ENCODE measurements around the gene OCA2. TPM values are rescaled to one million over a fixed set of nuclear protein-coding genes. Genes with fewer than 3 reads are reported as not detected.
"Not testable (repeated sequence)": the region's sequence is repeated elsewhere in the genome, so short reads cannot be mapped to it uniquely, and the experiment has no call there.

OCA2 gene
- polyA plus RNA-seq, 6 donors from 2014 or later, result 0.09 to 0.23 TPM; not detected in 4

DNA sequence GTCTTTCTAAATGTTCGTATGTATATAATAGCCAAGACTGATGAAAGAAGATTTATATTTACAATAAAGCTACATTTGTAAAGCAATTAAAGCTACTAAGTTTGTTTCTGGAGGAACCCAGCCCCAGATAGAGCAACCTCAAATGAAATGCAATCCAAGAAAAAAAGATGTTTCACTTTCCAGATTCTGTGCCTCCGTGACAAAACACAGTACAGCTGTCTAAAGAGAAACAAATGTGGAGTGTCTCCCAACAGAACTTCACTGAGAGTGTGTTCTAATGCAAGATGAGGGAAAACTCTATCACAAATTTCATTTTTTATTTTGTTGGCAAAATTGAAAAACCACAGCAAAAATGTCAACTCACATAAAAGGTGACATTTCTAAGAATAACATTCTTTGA is 317.0 kb downstream of the OCA2 start:
- Mint-ChIP-seq H3K4me1 (no peaks in the 10 kb centered on the region), H3K4me3 (no peak overlapping the region), H3K27ac (no peak overlapping the region), H3K9me3 (peaks cover 0 to 10% (median 1%) of the 10 kb centered on the region in 7 donors), H3K36me3 (no peaks in the 10 kb centered on the region), H3K27me3 (no peaks in the 10 kb centered on the region)
- no peak for ATAC-seq (ENCODE audit: low read depth in 2 of 2)
- no peak for DNase-seq

GRCh38 chr15:27776501-27776900 is 322.6 kb downstream of the OCA2 start:
- Mint-ChIP-seq H3K36me3 (no peaks in the 10 kb centered on the region), H3K27ac (no peak overlapping the region), H3K4me1 (no peaks in the 10 kb centered on the region), H3K4me3 (no peak overlapping the region), H3K27me3 (no peaks in the 10 kb centered on the region), H3K9me3 (peaks cover 4 to 20% (median 7%) of the 10 kb centered on the region in 7 donors)
- no peak for ATAC-seq (ENCODE audit: low read depth in 2 of 2)
- DNase-seq, result no peak

- H3K4me3 Mint-ChIP-seq, result no peak overlapping the region
- ATAC-seq (ENCODE audit: low read depth in 2 of 2) (no peak), DNase-seq (no peak)
- peaks cover 0 to 4% (median 0%) of the 10 kb centered on the region in 3 donors for H3K4me1 Mint-ChIP-seq
- no peaks in the 10 kb centered on the region for H3K27me3 Mint-ChIP-seq
- H3K9me3 Mint-ChIP-seq, result peaks cover 4 to 18% (median 8%) of the 10 kb centered on the region in 7 donors
- no peaks in the 10 kb centered on the region for H3K36me3 Mint-ChIP-seq
- peak overlapping the region in 2 of 6 donors; percentile 44 to 56 for H3K27ac Mint-ChIP-seq
Measured at GRCh38 chr15:27774638-27775037, 324.5 kb downstream of the OCA2 start.

GRCh38 chr15:27774191-27774590 is 324.9 kb downstream of the OCA2 start:
- Mint-ChIP-seq H3K27me3 (no peaks in the 10 kb centered on the region), H3K27ac (peak overlapping the region in 1 of 6 donors; percentile 47), H3K9me3 (peaks cover 4 to 21% (median 8%) of the 10 kb centered on the region in 7 donors), H3K36me3 (no peaks in the 10 kb centered on the region), H3K4me1 (peaks cover 0 to 4% (median 0%) of the 10 kb centered on the region in 3 donors), H3K4me3 (no peak overlapping the region)
- DNase-seq (no peak), ATAC-seq (ENCODE audit: low read depth in 2 of 2) (no peak)

DNA sequence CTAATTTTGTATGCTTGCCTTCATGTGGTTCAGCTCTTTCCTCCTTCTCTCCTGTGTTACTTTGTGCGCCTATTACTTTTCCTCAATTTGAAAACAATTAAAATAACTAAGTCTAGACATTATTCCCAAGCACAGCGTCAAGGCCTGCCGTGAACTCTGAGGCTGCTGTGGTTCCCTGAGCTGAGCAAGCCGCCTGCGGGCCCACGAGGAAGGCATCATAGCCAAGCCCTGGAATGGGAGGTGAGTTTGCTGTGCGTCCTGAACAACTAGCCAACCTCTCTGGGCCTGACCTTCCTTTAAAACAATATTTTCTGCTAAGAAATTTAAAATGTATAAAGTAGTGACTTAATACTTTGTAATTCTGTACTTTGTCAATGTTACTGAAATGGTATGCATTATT is 327.2 kb downstream of the OCA2 start:
- Mint-ChIP-seq H3K4me1 (peaks cover 0 to 7% (median 0%) of the 10 kb centered on the region in 3 donors), H3K27ac (no peak overlapping the region), H3K4me3 (no peak overlapping the region), H3K9me3 (peaks cover 9 to 32% (median 17%) of the 10 kb centered on the region in 7 donors), H3K36me3 (no peaks in the 10 kb centered on the region), H3K27me3 (no peaks in the 10 kb centered on the region)
- DNase-seq (no peak), ATAC-seq (ENCODE audit: low read depth in 2 of 2) (no peak)

DNA sequence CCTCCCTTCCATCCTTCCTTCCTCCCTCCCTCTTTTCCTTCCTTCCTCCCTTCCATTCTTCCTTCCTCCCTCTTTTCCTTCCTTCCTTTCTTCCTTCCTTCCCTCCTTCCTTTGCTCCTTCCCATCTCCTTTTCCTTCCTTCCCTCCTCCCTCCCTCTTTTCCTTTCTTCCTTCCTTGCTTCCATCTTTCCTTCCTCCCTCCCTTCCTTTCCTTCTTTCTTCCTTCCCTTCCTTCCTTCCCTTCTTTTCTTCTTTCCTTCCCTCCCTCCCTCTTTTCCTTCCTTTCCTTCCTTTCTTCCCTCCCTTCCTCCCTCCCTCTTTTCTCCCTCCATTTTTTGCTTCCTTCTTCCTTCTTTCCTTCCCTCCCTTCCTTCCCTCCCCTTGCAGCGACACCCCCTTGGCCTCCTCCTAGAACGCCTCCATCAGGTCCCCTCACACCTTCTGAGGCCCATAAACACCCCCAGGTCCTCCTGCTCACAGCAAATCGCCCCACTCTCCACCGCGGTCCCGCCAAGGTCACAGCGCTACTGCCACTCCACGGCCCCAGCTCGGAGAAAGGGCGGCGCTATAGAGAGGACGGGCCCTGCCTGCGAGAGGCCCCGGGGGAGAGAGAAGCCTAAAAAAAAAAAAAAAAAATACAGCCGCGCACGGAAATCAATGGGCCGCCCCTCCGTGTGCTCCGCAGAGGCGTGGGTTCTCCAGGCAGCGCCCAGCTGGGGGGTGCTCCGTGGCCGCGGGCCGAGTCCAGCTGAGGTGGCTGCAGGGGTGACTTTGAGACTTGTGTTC is 328.2 kb downstream of the OCA2 start:
- Mint-ChIP-seq H3K4me3 (no peak overlapping the region), H3K27ac (no peak overlapping the region), H3K27me3 (no peaks in the 10 kb centered on the region), H3K36me3 (no peaks in the 10 kb centered on the region), H3K4me1 (peaks cover 0 to 7% (median 0%) of the 10 kb centered on the region in 3 donors), H3K9me3 (peaks cover 11 to 35% (median 20%) of the 10 kb centered on the region in 7 donors)
- ATAC-seq (ENCODE audit: low read depth in 2 of 2), result no peak
- DNase-seq, result no peak

GRCh38 chr15:27770086-27770607 is 329.0 kb downstream of the OCA2 start:
- Mint-ChIP-seq H3K9me3 (peaks cover 8 to 35% (median 17%) of the 10 kb centered on the region in 7 donors), H3K27ac (no peak overlapping the region), H3K27me3 (no peaks in the 10 kb centered on the region), H3K4me3 (no peak overlapping the region), H3K4me1 (peaks cover 0 to 7% (median 0%) of the 10 kb centered on the region in 3 donors), H3K36me3 (no peaks in the 10 kb centered on the region)
- DNase-seq (no peak), ATAC-seq (ENCODE audit: low read depth in 2 of 2) (no peak)

- H3K36me3 Mint-ChIP-seq, result no peaks in the 10 kb centered on the region
- H3K9me3 Mint-ChIP-seq, result peaks cover 8 to 32% (median 17%) of the 10 kb centered on the region in 7 donors
- peaks cover 0 to 7% (median 0%) of the 10 kb centered on the region in 3 donors for H3K4me1 Mint-ChIP-seq
- DNase-seq (no peak), ATAC-seq (ENCODE audit: low read depth in 2 of 2) (no peak)
- no peaks in the 10 kb centered on the region for H3K27me3 Mint-ChIP-seq
- no peak overlapping the region for H3K27ac Mint-ChIP-seq
- H3K4me3 Mint-ChIP-seq, result no peak overlapping the region
Measured at GRCh38 chr15:27769652-27770051, 329.5 kb downstream of the OCA2 start.

GRCh38 chr15:27768732-27769475 is 330.2 kb downstream of the OCA2 start:
- peak overlapping the region in 1 of 8 donors; percentile 42 for H3K4me3 Mint-ChIP-seq
- no peaks in the 10 kb centered on the region for H3K36me3 Mint-ChIP-seq
- H3K4me1 Mint-ChIP-seq, result peaks cover 0 to 7% (median 0%) of the 10 kb centered on the region in 3 donors
- no peak overlapping the region for H3K27ac Mint-ChIP-seq
- no peak for DNase-seq
- peaks cover 8 to 30% (median 17%) of the 10 kb centered on the region in 7 donors for H3K9me3 Mint-ChIP-seq
- no peaks in the 10 kb centered on the region for H3K27me3 Mint-ChIP-seq
- no peak for ATAC-seq (ENCODE audit: low read depth in 2 of 2)

GRCh38 chr15:27767918-27768640 is 331.0 kb downstream of the OCA2 start:
- H3K27ac Mint-ChIP-seq, result no peak overlapping the region
- no peaks in the 10 kb centered on the region for H3K36me3 Mint-ChIP-seq
- DNase-seq (no peak), ATAC-seq (ENCODE audit: low read depth in 2 of 2) (no peak)
- peaks cover 8 to 30% (median 19%) of the 10 kb centered on the region in 7 donors for H3K9me3 Mint-ChIP-seq
- H3K27me3 Mint-ChIP-seq, result no peaks in the 10 kb centered on the region
- H3K4me3 Mint-ChIP-seq, result no peak overlapping the region
- H3K4me1 Mint-ChIP-seq, result peaks cover 0 to 7% (median 0%) of the 10 kb centered on the region in 3 donors

GRCh38 chr15:27767430-27767829 is 331.7 kb downstream of the OCA2 start:
- H3K27me3 Mint-ChIP-seq; ATAC-seq (ENCODE audit: low read depth in 2 of 2); H3K4me3 Mint-ChIP-seq; H3K36me3 Mint-ChIP-seq; H3K27ac Mint-ChIP-seq; H3K4me1 Mint-ChIP-seq; DNase-seq: not testable (repeated sequence)
- H3K9me3 Mint-ChIP-seq, result peaks cover 10 to 30% (median 19%) of the 10 kb centered on the region in 7 donors

DNA sequence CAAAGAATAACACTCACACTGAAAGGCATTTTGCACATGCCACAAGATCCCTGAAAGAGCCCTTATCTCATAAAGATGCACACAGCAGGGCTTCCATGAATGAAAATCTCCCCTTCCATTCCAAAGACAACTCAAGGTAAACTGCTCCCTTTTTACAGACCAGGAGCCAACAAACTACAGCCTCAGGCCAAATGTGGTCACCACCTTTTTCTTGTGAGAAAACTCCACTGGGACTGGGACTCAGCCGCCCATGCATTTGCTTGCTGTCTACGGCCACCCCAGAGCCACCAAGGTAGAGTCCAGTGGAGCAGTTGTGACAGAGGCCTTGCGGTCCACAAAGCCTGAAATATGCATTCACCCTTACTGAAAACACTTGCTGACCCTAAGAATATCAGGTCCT is 334.8 kb downstream of the OCA2 start:
- no peak for DNase-seq
- H3K27me3 Mint-ChIP-seq, result no peaks in the 10 kb centered on the region

DNA sequence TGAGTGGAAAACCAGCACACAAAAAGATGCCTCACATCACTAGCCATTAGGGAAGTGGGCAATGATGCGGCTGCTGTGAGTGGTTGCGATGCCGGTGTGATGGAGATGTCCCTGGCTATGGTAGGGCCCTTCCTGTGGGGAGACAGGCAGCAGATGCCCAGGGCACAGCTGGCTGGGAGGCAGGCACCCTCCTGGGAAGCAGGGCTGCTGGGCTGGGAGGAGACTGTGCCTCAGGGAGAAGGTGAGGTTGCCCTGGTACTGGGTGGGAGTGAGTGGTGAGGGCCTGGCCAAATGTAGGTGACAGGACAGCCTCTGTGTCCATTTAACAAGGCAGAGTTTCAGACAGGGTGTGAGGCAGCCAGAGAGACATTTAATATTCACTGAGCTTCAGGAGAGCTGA is 335.6 kb downstream of the OCA2 start:
- Mint-ChIP-seq H3K4me1 (peaks cover 0 to 3% (median 0%) of the 10 kb centered on the region in 3 donors), H3K27ac (no peak overlapping the region), H3K4me3 (no peak overlapping the region), H3K9me3 (peaks cover 7 to 16% (median 10%) of the 10 kb centered on the region in 7 donors), H3K36me3 (no peaks in the 10 kb centered on the region), H3K27me3 (no peaks in the 10 kb centered on the region)
- DNase-seq (no peak), ATAC-seq (ENCODE audit: low read depth in 2 of 2) (no peak)

More for the DNA sequence above, 334.8 kb downstream of the OCA2 start:
- Mint-ChIP-seq H3K27ac (no peak overlapping the region), H3K4me3 (no peak overlapping the region), H3K9me3 (peaks cover 8 to 24% (median 12%) of the 10 kb centered on the region in 7 donors), H3K4me1 (peaks cover 0 to 3% (median 0%) of the 10 kb centered on the region in 3 donors), H3K36me3 (no peaks in the 10 kb centered on the region)
- no peak for ATAC-seq (ENCODE audit: low read depth in 2 of 2)

Measured in naive B cell (primary cell).